Stimulated activated naive B cell treated with anti-CD40 and anti-IgM and Interleukin-4, amounts not matched to agents 10 μg/mL and 1 μg/mL and 100 μg/mL, for 72 hours (primary cell): ENCODE results near the gene TMEM272.
A peak's percentile ranks its signal among the peaks of the same experiment; 100 is the strongest.
"Not testable (repeated sequence)": the region's sequence is repeated elsewhere in the genome, so short reads cannot be mapped to it uniquely, and the experiment has no call there.

Experiments
- ATAC-seq, 2 donors: fragments of 150-1000 bp; cut with Tn5 transposase; replicated peaks; 2 replicates each; pipeline ENCODE4 v1.10.0; 2021; ENCODE audit warnings: moderate library complexity in 1 of 2
- DNase-seq: peaks from one replicate; pipeline ENCODE4 v3.0.0; 2021
- H3K27ac Mint-ChIP-seq: one replicate; pipeline ENCODE4 v1.8.0; 2022; ENCODE audit warnings: mild to moderate bottlenecking, mixed read lengths
- H3K27me3 Mint-ChIP-seq, 2 donors: one replicate each; pipeline ENCODE4 v1.8.0; 2022; ENCODE audit warnings: mixed read lengths in 2 of 2
- H3K36me3 Mint-ChIP-seq, 2 donors: one replicate each; pipeline ENCODE4 v1.8.0; 2022; ENCODE audit warnings: mixed read lengths in 2 of 2, mild to moderate bottlenecking in 1 of 2
- H3K4me1 Mint-ChIP-seq, 2 donors: one replicate each; pipeline ENCODE4 v1.8.0; 2022; ENCODE audit warnings: mixed read lengths in 2 of 2, mild to moderate bottlenecking in 1 of 2
- H3K4me3 Mint-ChIP-seq, 2 donors: one replicate each; pipeline ENCODE4 v1.8.0; 2022; ENCODE audit warnings: mild to moderate bottlenecking in 2 of 2, mixed read lengths in 2 of 2, moderate library complexity in 1 of 2
- H3K9me3 Mint-ChIP-seq, 2 donors: one replicate each; pipeline ENCODE4 v1.8.0; 2022; ENCODE audit warnings: mixed read lengths in 2 of 2, mild to moderate bottlenecking in 1 of 2

The TMEM272 gene

DNA sequence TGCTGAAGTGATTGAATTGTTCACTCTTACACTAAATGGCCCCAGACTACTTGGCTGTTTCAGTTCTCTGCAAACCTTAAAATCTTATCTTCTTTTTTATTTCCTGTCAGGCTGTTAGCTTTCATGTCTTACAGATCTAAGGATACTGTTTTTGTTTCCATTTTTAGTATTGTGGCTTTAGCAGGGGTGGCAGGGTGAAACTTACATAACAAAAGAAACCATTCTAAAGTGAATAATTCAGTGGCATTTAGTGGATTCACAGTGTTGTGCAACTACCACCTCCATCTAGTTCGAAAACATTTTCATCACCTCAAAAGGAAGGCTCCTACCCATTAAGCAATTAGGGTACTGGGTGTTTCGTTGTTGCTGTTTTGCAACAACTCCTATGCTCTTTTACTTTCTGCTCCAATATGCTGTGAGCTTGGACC is 19.8 kb downstream of the TMEM272 start:
- ATAC-seq = peak in 1 of 2 donors; percentile 17

DNA sequence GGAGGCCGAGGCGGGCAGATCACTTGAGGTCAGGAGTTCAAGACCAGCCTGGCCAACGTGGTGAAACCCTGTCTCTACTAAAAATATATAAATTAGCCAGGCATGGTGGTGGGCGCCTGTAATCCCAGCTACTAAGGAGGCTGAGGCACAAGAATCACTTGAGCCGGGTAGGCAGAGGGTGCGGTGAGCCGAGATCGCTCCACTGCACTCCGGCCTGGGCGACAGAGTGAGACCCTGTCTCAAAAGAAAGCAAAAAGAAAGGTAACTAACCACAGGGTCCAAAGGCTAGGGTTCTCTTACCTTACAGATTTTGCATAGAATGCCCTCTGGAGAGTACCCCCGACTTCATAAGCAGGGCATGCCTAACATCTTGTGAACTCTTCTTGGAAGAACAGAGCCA is 20.3 kb downstream of the TMEM272 start:
- H3K9me3 Mint-ChIP-seq, H3K36me3 Mint-ChIP-seq, H3K4me3 Mint-ChIP-seq, H3K27ac Mint-ChIP-seq, DNase-seq, H3K27me3 Mint-ChIP-seq, ATAC-seq: not testable (repeated sequence)
- peaks cover 59 to 83% of the 10 kb centered on the region in 2 donors for H3K4me1 Mint-ChIP-seq

More for the DNA sequence above, 19.8 kb downstream of the TMEM272 start:
- H3K27me3 Mint-ChIP-seq = no peaks in the 10 kb centered on the region
- no peak overlapping the region for H3K4me3 Mint-ChIP-seq
- no peaks in the 10 kb centered on the region for H3K9me3 Mint-ChIP-seq
- no peak for DNase-seq
- H3K27ac Mint-ChIP-seq = no peak overlapping the region
- H3K4me1 Mint-ChIP-seq = peaks cover 55 to 78% of the 10 kb centered on the region in 2 donors
- no peaks in the 10 kb centered on the region for H3K36me3 Mint-ChIP-seq

DNA sequence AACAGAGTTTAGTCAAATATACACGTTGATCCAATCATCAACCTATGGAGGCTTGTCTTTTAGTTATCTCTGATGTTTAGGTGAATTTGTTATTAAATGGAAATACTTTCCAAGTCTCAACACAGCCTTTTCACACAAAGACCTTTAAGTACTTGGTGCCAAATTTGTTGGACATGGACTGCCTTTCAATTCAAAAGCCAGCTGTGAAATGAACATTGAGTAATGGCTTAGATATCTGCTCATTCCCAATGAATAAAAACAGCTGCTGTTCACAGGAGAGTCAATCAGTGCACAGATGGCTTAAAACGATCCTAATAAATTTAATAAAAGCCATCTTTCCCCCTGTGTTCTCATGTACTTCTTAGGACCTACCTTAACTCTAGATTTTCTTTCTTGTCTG is 21.1 kb downstream of the TMEM272 start:
- Mint-ChIP-seq H3K9me3 (no peaks in the 10 kb centered on the region), H3K4me3 (no peak overlapping the region), H3K4me1 (peaks cover 67 to 84% of the 10 kb centered on the region in 2 donors), H3K36me3 (no peaks in the 10 kb centered on the region), H3K27me3 (no peaks in the 10 kb centered on the region), H3K27ac (no peak overlapping the region)
- no peak for DNase-seq
- ATAC-seq = no peak

DNA sequence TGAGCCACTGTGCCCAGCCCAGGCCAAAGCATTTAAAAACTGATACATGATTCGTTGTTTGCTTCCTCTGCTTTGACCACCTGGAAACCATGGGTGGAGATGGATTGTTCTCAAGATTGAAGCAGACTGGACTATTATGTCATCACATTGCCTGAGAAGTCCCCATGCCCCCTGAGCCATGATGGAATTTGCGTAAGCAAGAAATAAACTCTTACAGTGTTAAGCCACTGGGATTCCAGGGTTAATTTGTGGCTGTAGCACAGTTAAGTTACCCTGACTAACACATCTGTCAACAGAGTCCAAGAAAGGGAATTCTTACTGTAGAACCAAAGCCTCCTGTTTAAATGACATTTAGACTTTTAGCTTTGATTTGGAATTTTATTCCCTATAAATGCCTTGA is 21.6 kb downstream of the TMEM272 start:
- no peaks in the 10 kb centered on the region for H3K27me3 Mint-ChIP-seq
- H3K27ac Mint-ChIP-seq = no peak overlapping the region
- H3K4me1 Mint-ChIP-seq = peaks cover 66 to 84% of the 10 kb centered on the region in 2 donors
- no peak overlapping the region for H3K4me3 Mint-ChIP-seq
- ATAC-seq = no peak
- H3K9me3 Mint-ChIP-seq = no peaks in the 10 kb centered on the region
- no peaks in the 10 kb centered on the region for H3K36me3 Mint-ChIP-seq
- no peak for DNase-seq

DNA sequence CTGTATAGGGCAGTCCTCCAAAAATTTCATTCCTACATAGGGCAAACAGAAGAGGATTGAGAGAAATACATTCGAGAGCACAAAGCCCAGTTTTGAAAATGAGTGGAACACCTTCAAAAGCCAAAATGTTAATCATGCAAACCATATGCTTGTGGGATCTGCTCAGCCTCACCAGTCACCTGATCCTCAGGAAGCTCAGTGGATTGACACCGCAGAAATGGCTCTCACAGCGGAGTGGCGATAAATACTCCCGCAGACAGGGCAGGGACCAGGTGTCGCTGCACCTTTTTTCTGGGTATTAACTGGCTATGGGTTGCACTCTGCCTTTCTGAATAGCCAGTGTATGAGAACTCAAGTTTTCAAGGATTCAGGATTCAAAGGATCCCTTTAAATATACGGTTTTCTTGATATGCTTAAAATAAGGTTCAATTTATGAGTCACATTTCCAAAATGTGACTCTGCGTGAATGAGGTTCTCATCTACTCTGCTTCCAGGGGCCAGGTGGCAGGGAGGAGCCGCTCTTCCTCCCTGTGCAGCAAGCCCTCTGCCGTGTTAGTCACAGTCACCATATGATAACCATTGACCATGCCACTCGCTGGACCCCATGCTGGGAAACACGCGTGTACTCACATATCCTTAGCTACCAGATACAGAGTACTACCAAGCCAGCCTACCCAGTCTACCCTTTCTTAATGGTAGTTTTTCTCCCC is 22.7 kb downstream of the TMEM272 start:
- peak overlapping the region; percentile 52 to 63 for H3K4me3 Mint-ChIP-seq
- no peaks in the 10 kb centered on the region for H3K9me3 Mint-ChIP-seq
- ATAC-seq (no peak), DNase-seq (no peak)
- H3K36me3 Mint-ChIP-seq = no peaks in the 10 kb centered on the region
- H3K27ac Mint-ChIP-seq = no peak overlapping the region
- peaks cover 68 to 84% of the 10 kb centered on the region in 2 donors for H3K4me1 Mint-ChIP-seq
- H3K27me3 Mint-ChIP-seq = no peaks in the 10 kb centered on the region

DNA sequence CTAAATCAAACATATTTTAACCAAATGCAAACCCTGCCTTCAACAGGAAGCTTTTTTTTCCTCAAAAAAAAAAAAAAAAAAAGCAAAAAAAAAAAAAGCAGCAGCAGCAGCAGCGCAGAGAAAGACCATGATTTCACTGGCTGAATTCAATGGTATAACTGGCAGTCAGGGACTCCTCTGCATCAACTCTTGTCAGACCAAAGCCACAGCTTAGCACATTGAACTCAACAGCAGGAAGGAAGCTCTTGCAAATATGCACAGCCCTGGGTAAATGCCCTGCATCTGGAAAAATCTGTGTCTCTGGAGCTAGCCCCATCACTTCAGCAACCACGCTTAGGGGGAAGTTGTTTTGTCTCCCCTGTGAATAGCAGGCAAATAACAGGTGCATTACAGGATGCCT is 23.4 kb downstream of the TMEM272 start:
- peak overlapping the region; percentile 52 to 63 for H3K4me3 Mint-ChIP-seq
- ATAC-seq (peak; percentile 32 to 37), DNase-seq (no peak)

DNA sequence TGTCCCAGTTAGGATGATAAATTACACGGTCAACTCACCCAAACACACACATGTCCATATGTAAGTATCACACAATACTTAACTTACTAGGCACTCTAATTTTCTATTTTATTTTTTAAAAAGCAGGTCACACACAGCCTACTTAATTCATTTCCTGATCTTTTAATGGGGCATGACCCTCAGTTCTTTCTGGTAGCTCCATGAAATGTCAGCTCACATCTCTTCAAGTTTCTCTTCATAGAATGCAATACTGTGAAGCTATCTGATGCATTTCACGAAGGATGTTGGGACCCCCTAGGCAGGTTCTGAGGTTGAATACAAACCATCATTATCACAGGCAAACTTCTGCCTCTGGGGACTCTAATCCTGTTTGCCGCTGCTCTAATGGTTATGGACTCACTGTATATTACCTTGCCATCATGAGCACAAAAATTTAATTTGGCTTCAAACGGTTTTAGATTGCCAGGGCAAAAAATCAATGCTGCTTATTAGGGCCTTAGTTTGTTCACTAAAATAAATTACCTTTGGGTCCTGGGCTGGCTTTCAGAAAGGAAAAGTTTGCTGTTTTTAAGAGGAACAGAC is 24.9 kb downstream of the TMEM272 start:
- no peaks in the 10 kb centered on the region for H3K36me3 Mint-ChIP-seq
- ATAC-seq (no peak), DNase-seq (no peak)
- no peaks in the 10 kb centered on the region for H3K9me3 Mint-ChIP-seq
- peaks cover 61 to 70% of the 10 kb centered on the region in 2 donors for H3K4me1 Mint-ChIP-seq
- H3K4me3 Mint-ChIP-seq = no peak overlapping the region
- H3K27ac Mint-ChIP-seq = peak overlapping the region; percentile 89
- H3K27me3 Mint-ChIP-seq = no peaks in the 10 kb centered on the region

More for the DNA sequence above, 23.4 kb downstream of the TMEM272 start:
- Mint-ChIP-seq H3K36me3 (no peaks in the 10 kb centered on the region), H3K4me1 (peaks cover 64 to 78% of the 10 kb centered on the region in 2 donors), H3K9me3 (no peaks in the 10 kb centered on the region), H3K27ac (no peak overlapping the region), H3K27me3 (no peaks in the 10 kb centered on the region)

DNA sequence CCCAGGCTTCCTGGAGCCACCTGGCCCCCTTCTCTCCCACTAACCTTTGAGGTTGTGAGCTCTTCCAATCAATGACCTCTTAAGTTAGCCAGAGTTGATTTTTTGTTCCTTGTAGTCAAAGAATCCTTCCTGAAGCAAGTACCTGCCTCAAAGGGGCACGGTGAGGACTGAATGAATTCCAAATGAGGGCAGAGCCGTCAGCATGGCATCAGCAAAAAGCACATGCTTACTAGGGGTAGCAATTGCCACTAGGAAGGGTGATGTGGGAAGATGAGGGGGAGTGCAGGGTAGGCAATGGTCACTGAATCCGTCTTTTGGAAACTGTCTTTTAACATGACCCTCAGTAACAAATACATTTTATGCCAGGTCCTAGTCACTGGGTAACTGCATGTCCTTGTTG is 25.4 kb downstream of the TMEM272 start:
- Mint-ChIP-seq H3K27ac (peak overlapping the region; percentile 89), H3K9me3 (no peaks in the 10 kb centered on the region), H3K27me3 (no peaks in the 10 kb centered on the region), H3K4me1 (peaks cover 65 to 69% of the 10 kb centered on the region in 2 donors), H3K4me3 (no peak overlapping the region), H3K36me3 (no peaks in the 10 kb centered on the region)
- ATAC-seq = no peak
- no peak for DNase-seq

DNA sequence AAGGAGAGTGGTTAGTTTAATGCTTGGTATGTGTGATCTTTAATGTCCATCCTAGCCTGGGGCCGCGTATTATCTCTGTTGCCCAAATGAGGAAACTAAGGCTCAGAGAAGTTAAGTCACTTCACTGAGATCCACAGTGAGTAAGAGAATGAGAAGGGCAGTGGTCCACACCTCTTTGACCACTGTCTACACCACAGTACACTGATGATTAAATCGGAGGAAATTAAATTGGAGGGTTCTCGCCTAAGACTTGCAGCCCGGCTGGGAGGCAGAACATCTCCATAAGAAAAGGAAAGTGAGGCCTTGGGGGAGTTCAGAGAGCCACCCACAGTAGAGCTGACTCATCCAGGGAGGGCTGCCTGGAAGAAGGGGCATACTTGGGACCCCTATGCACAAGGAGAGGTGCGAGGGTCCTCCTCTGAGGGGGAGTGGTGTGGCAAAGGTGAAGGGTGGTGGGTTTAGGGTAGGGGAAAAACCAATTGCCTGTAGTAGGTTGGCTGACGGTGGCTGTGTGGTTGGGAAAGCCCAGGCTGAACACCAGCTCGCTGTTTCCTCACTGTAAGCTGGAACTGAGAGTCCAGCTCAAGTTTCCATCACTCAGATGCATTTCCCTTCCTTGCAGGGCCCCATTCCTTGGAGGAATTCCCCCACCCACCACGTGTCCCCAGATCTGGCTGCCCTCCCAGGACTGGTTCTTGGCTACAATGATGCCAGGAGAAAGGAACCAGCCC is 26.0 kb downstream of the TMEM272 start:
- ATAC-seq (peak; percentile 78 to 82), DNase-seq (peak; percentile 67)
- Mint-ChIP-seq H3K27ac (peak overlapping the region; percentile 89), H3K4me1 (peaks cover 65 to 68% of the 10 kb centered on the region in 2 donors), H3K9me3 (no peaks in the 10 kb centered on the region), H3K4me3 (peak overlapping the region; percentile 38 to 44), H3K27me3 (no peaks in the 10 kb centered on the region), H3K36me3 (no peaks in the 10 kb centered on the region)

DNA sequence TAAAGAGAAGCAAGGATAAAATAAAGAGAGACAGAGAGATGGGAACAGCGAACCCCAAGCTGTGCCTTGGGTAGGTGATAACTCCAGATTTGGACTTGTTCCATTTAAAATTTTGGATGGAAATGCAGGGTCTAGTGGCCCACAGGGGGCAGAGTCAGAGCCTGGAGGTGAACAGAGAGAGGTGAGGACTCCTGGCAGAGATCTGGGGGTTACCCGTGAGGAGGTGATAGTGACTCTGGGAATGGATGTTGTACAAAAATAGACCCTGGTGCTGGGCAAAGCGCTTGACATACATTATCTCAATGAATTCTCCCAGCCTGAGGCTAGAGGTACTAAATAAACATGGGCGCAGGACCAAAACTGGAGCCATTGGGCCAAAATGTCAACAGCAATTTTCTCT is 26.7 kb downstream of the TMEM272 start:
- ATAC-seq = no peak
- H3K4me3 Mint-ChIP-seq = no peak overlapping the region
- no peaks in the 10 kb centered on the region for H3K9me3 Mint-ChIP-seq
- no peaks in the 10 kb centered on the region for H3K27me3 Mint-ChIP-seq
- peak overlapping the region; percentile 92 for H3K27ac Mint-ChIP-seq
- peaks cover 66 to 67% of the 10 kb centered on the region in 2 donors for H3K4me1 Mint-ChIP-seq
- DNase-seq = no peak
- no peaks in the 10 kb centered on the region for H3K36me3 Mint-ChIP-seq

DNA sequence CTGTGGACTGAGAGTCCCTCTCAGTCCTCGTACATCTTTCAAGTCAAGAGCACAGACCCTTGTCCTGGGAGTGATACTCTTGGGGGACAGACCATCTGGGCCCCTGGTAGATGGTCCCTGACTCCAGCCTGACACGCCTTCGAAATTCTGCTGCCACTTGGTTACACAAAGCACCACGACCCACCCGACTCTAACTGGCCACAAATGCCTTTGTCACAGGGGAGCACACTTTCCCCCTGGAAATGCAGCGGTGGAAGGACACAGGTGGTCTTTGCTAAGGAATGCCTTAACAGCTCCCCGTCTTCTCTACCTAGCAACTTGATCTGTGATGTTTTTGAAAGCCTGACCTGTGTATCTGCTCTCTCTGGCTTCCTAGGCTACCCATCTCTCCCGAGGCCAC is 27.3 kb downstream of the TMEM272 start:
- H3K27ac Mint-ChIP-seq = peak overlapping the region; percentile 92
- H3K9me3 Mint-ChIP-seq = no peaks in the 10 kb centered on the region
- DNase-seq = no peak
- H3K4me3 Mint-ChIP-seq = no peak overlapping the region
- no peaks in the 10 kb centered on the region for H3K27me3 Mint-ChIP-seq
- no peak for ATAC-seq
- peaks cover 61 to 65% of the 10 kb centered on the region in 2 donors for H3K4me1 Mint-ChIP-seq
- H3K36me3 Mint-ChIP-seq = no peaks in the 10 kb centered on the region

DNA sequence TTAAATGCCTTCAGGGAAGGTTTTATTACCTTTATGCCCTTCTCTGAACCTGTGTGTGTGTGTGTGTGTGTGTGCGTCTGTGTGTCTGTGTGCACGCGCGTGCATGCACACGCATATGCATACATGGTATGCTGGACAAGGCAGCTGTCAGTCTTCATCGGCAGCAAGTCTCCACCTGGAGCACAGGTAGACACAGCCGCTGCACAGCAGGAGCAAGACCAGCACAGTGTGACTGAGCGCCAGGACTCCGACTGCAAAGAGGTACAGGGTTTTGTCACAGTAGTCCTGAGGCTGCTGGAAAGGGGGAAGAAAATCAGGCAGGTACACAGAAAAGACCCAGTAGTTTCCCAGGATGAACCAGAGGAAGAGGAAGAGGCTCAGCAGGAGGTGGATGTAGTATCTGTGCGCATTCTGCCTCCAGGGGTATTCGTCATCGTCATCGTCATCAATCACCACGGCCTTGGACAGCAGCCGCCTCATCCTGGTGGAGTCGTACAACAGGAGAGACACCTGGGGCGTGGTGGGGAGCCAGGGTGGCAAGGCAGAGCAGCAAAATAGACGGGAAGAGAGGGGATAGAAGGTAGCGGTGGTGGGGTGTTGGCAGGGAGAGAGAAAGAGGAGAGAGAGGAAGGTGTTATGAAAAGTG is 28.2 kb downstream of the TMEM272 start:
- Mint-ChIP-seq H3K36me3 (no peaks in the 10 kb centered on the region), H3K27ac (peak overlapping the region; percentile 28), H3K9me3 (no peaks in the 10 kb centered on the region), H3K27me3 (no peaks in the 10 kb centered on the region), H3K4me3 (no peak overlapping the region), H3K4me1 (peaks cover 58 to 63% of the 10 kb centered on the region in 2 donors)
- no peak for ATAC-seq
- no peak for DNase-seq

DNA sequence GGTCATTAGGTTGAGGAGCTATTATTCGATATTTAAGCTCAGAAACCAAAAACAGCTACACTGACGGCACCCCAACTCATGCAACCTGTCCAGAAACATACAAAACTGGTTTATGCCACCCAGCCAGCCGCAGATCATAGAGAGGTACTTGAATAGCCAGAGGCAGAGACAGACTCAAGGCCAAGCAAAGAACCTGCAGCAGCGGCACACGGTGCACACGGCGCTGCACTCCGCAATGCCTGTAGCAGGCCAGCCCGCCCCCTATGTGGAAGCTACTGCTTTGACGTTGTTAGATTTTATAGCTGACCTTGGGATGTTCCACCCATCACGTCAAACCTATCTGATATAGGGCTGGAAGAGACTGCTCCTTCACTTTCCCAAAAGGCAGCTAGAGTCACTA is 29.1 kb downstream of the TMEM272 start:
- H3K36me3 Mint-ChIP-seq = no peaks in the 10 kb centered on the region
- H3K27me3 Mint-ChIP-seq = no peaks in the 10 kb centered on the region
- DNase-seq (no peak), ATAC-seq (no peak)
- H3K27ac Mint-ChIP-seq = no peak overlapping the region
- peaks cover 58 to 60% of the 10 kb centered on the region in 2 donors for H3K4me1 Mint-ChIP-seq
- H3K9me3 Mint-ChIP-seq = no peaks in the 10 kb centered on the region
- no peak overlapping the region for H3K4me3 Mint-ChIP-seq
